ENCODE data around the gene MOB3A. TPM values are rescaled to one million over a fixed set of nuclear protein-coding genes. Genes with fewer than 3 reads are reported as not detected.

MOB3A gene
- total and polyA plus RNA-seq, 2 experiments from 2014 or later: 2.9 to 5.9 TPM

- TF ChIP-seq REST (IDR thresholded peaks at IDR 0.05; ENCODE audit: unreplicated experiment) (no peak), POLR2AphosphoS5 (IDR thresholded peaks at IDR 0.05; ENCODE audit: low read depth) (no peak), ZNF114 (CRISPR knock-in tag; IDR thresholded peaks at IDR 0.05) (no peak), CTCF (conservative IDR thresholded peaks at IDR 0.05; ENCODE audit: low read depth in 2 of 2) (no peak), ETS1 (IDR thresholded peaks at IDR 0.05) (no peak), CREB1 (CRISPR knock-in tag; IDR thresholded peaks at IDR 0.05; ENCODE audit: low read depth) (no peak), STAT1 (IDR thresholded peaks at IDR 0.05; ENCODE audit: unreplicated experiment) (no peak), JUNB (IDR thresholded peaks at IDR 0.05; ENCODE audit: unreplicated experiment) (no peak)
These were observed 4.0 kb upstream of the MOB3A start (continued) for GRCh38 chr19:2099937-2100718.

- 0 out of 2 replicates have a peak, but pooled peaks cover 5% of the 10 kb centered on the region for H3K36me3 ChIP-seq (ENCODE audit: insufficient read depth)
- H3K4me1 Mint-ChIP-seq: peaks cover 4% of the 10 kb centered on the region; the same call in 1 of the 3 replicates
- no peak overlapping the region for H2AFZ ChIP-seq
- no peaks in the 10 kb centered on the region; the same call in none of the 2 replicates for H4K20me1 ChIP-seq (replicated peaks; ENCODE audit: insufficient read depth)
- ATAC-seq: no peak
- no peak overlapping the region for H3K27ac Mint-ChIP-seq
- 0 out of 3 replicates have a peak, but pooled peaks cover under 1% of the 10 kb centered on the region for H3K9me3 Mint-ChIP-seq
- no peaks in the 10 kb centered on the region for H3K9me2 ChIP-seq (ENCODE audit: insufficient read depth)
- no peak for TF ChIP-seq CTCF (conservative IDR thresholded peaks at IDR 0.05; ENCODE audit: low read depth in 2 of 2)
- peak; percentile 25; the same call in 1 of the 2 replicates for TF ChIP-seq POLR2AphosphoS5 (IDR thresholded peaks at IDR 0.05; ENCODE audit: low read depth)
- H3K4me2 ChIP-seq: no peak overlapping the region
- H3K36me3 Mint-ChIP-seq (ENCODE audit: low read depth): peaks cover 27% of the 10 kb centered on the region
- DNase-seq (ENCODE audit: low spot score): no peak
- no peaks in the 10 kb centered on the region for H3K79me2 ChIP-seq (replicated peaks; ENCODE audit: insufficient read depth)
- H3K4me3 ChIP-seq: no peak overlapping the region
- H3K27me3 Mint-ChIP-seq (ENCODE audit: insufficient read depth, low read depth, poor library complexity): peaks cover 10% of the 10 kb centered on the region
- no peak overlapping the region for H3K27ac ChIP-seq (ENCODE audit: low read depth)
- H3K27me3 ChIP-seq (ENCODE audit: insufficient read depth): no peaks in the 10 kb centered on the region
- H3K4me3 Mint-ChIP-seq: no peak overlapping the region
- H3F3A ChIP-seq (replicated peaks; ENCODE audit: low read depth): peaks cover 16% of the 10 kb centered on the region; the same call in 1 of the 2 replicates
- no peaks in the 10 kb centered on the region; the same call in 1 of the 2 replicates for H3K4me1 ChIP-seq (ENCODE audit: insufficient read depth)
These were observed 3.0 kb upstream of the MOB3A start for GRCh38 chr19:2099054-2099501.
